Hematopoietic multipotent progenitor cell treated with erythropoietin and hydrocortisone succinate and interleukin-3 and kit ligand, for 17 days (in vitro differentiated cells): ENCODE results near the gene PLCB1.

Source experiments
- DNase-seq: peaks from one replicate; pipeline ENCODE4 v3.0.0-alpha.2; 2015; ENCODE audit warnings: low spot score

PLCB1 gene

GRCh38 chr20:8246153-8246552, 114.1 kb downstream of the PLCB1 start:
- no peak for DNase-seq

GRCh38 chr20:8246716-8247115, 114.7 kb downstream of the PLCB1 start:
- DNase-seq = no peak

- no peak for DNase-seq
Measured at GRCh38 chr20:8248051-8248450, 116.0 kb downstream of the PLCB1 start.

GRCh38 chr20:8249634-8250033, 117.6 kb downstream of the PLCB1 start:
- no peak for DNase-seq

GRCh38 chr20:8250539-8251200, 118.6 kb downstream of the PLCB1 start:
- no peak for DNase-seq

- no peak for DNase-seq
Measured at GRCh38 chr20:8251201-8251575, 119.1 kb downstream of the PLCB1 start.

GRCh38 chr20:8254911-8255582, 123.0 kb downstream of the PLCB1 start:
- DNase-seq = no peak

GRCh38 chr20:8255945-8256632, 124.0 kb downstream of the PLCB1 start:
- no peak for DNase-seq

- DNase-seq = no peak
Measured at GRCh38 chr20:8260837-8261251, 128.8 kb downstream of the PLCB1 start.

GRCh38 chr20:8262721-8263120, 130.7 kb downstream of the PLCB1 start:
- DNase-seq = no peak

- no peak for DNase-seq
Measured at GRCh38 chr20:8265588-8265987, 133.5 kb downstream of the PLCB1 start.

- DNase-seq = no peak
Measured at GRCh38 chr20:8267009-8267408, 134.9 kb downstream of the PLCB1 start.

GRCh38 chr20:8271727-8272126, 139.7 kb downstream of the PLCB1 start:
- no peak for DNase-seq

GRCh38 chr20:8272766-8273165, 140.7 kb downstream of the PLCB1 start:
- DNase-seq = no peak

GRCh38 chr20:8284902-8285301, 152.8 kb downstream of the PLCB1 start:
- no peak for DNase-seq

- DNase-seq = no peak
Measured at GRCh38 chr20:8287340-8287739, 155.3 kb downstream of the PLCB1 start.

- DNase-seq = no peak
Measured at GRCh38 chr20:8291200-8291599, 159.1 kb downstream of the PLCB1 start.

GRCh38 chr20:8291873-8292272, 159.8 kb downstream of the PLCB1 start:
- DNase-seq = no peak

GRCh38 chr20:8292793-8293192, 160.7 kb downstream of the PLCB1 start:
- no peak for DNase-seq

GRCh38 chr20:8293750-8294149, 161.7 kb downstream of the PLCB1 start:
- no peak for DNase-seq

GRCh38 chr20:8296536-8296935, 164.5 kb downstream of the PLCB1 start:
- DNase-seq = no peak

- no peak for DNase-seq
Measured at GRCh38 chr20:8298426-8299043, 166.5 kb downstream of the PLCB1 start.

- DNase-seq = no peak
Measured at GRCh38 chr20:8299921-8300320, 167.9 kb downstream of the PLCB1 start.
